ENCODE results near the gene EIF4G3. TPM values are rescaled to one million over a fixed set of nuclear protein-coding genes. Genes with fewer than 3 reads are reported as not detected.

The EIF4G3 gene
- total RNA-seq, 3 donors from 2014 or later (not counting 1 experiment from before 2014, with no cell fraction given), result 105 to 107 (median 107) TPM

DNA sequence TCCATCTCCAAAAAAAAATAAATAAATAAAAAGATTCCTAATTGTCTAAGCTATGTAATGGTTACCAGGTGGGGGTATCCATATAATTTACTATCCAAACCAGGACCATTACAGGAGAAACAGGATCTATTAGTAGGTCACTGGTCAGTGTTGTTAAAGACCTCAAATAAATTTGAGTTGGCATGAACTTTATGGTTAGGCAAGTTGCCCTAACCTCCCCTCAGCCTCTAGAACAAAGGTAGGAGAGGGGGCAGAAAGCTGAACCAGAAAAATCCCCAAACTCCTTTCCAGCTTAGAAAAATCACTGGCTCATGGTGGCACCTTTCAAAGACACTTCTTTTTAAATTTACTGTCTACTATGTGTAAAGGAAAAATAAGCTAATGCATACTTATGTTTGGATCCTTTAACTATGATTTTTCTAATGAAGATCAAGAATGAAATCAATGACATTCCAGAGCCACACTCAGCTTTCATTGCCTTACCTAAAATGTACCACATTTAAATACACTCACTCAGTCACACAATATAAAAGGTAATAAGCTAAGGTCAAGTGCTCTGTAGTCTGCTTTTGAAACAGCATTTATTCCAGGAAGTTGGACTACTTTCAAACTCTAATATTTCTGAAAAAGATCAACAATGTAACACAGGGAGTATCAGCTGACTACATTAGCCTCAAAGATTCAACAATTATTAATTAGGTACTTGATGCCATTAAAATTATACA lies 13.8 kb downstream of the EIF4G3 start:
- Mint-ChIP-seq H3K4me3 (no peak overlapping the region), H3K27ac (peak overlapping the region in 1 of 2 donors; percentile 34), H3K36me3 (no peaks in the 10 kb centered on the region), H3K4me1 (peaks cover 46 to 49% of the 10 kb centered on the region in 2 donors), H3K27me3 (ENCODE audit: low read depth in 2 of 2) (no peaks in the 10 kb centered on the region), H3K9me3 (no peaks in the 10 kb centered on the region)
- H3K36me3 ChIP-seq (ENCODE audit: control insufficient read depth, insufficient read depth, low read length), result no peaks in the 10 kb centered on the region
- no peaks in the 10 kb centered on the region for H3K27me3 ChIP-seq (ENCODE audit: control insufficient read depth, insufficient read depth, low read length)
- DNase-seq (no peak), ATAC-seq (no peak)
- TF ChIP-seq, protein P1, sequence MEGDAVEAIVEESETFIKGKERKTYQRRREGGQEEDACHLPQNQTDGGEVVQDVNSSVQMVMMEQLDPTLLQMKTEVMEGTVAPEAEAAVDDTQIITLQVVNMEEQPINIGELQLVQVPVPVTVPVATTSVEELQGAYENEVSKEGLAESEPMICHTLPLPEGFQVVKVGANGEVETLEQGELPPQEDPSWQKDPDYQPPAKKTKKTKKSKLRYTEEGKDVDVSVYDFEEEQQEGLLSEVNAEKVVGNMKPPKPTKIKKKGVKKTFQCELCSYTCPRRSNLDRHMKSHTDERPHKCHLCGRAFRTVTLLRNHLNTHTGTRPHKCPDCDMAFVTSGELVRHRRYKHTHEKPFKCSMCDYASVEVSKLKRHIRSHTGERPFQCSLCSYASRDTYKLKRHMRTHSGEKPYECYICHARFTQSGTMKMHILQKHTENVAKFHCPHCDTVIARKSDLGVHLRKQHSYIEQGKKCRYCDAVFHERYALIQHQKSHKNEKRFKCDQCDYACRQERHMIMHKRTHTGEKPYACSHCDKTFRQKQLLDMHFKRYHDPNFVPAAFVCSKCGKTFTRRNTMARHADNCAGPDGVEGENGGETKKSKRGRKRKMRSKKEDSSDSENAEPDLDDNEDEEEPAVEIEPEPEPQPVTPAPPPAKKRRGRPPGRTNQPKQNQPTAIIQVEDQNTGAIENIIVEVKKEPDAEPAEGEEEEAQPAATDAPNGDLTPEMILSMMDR (IDR thresholded peaks at IDR 0.05), result no peak
- H3K27ac ChIP-seq (ENCODE audit: low read length), result no peak overlapping the region
- intact Hi-C loops (cut with micrococcal nuclease), result no loop called here
- H3K4me1 ChIP-seq (ENCODE audit: control insufficient read depth, insufficient read depth, low read length), result no peaks in the 10 kb centered on the region
- no peaks in the 10 kb centered on the region for H3K9me3 ChIP-seq (ENCODE audit: control insufficient read depth, insufficient read depth, low read length)
- no peak overlapping the region for H3K4me3 ChIP-seq (ENCODE audit: low read length)

- Histone ChIP-seq H3K27ac (ENCODE audit: low read length) (no peak overlapping the region), H3K4me3 (ENCODE audit: low read length) (no peak overlapping the region), H3K9me3 (ENCODE audit: control insufficient read depth, insufficient read depth, low read length) (no peaks in the 10 kb centered on the region), H3K4me1 (ENCODE audit: control insufficient read depth, insufficient read depth, low read length) (peaks cover 3% of the 10 kb centered on the region), H3K27me3 (ENCODE audit: control insufficient read depth, insufficient read depth, low read length) (no peaks in the 10 kb centered on the region), H3K36me3 (ENCODE audit: control insufficient read depth, insufficient read depth, low read length) (no peaks in the 10 kb centered on the region)
- H3K4me3 Mint-ChIP-seq, result no peak overlapping the region
- DNase-seq, result no peak
- peaks cover 55 to 57% of the 10 kb centered on the region in 2 donors for H3K4me1 Mint-ChIP-seq
- TF ChIP-seq, protein P1 (IDR thresholded peaks at IDR 0.05), result no peak
- H3K36me3 Mint-ChIP-seq, result no peaks in the 10 kb centered on the region
- WGBS (ENCODE audit: insufficient coverage), result 98% methylated on average over 4 of the region's 6 CpGs
- no peaks in the 10 kb centered on the region for H3K27me3 Mint-ChIP-seq (ENCODE audit: low read depth in 2 of 2)
- no peak for ATAC-seq
- H3K9me3 Mint-ChIP-seq, result no peaks in the 10 kb centered on the region
- intact Hi-C loops (cut with micrococcal nuclease), result no loop called here
- no peak overlapping the region for H3K27ac Mint-ChIP-seq
Observed at GRCh38 chr1:21161842-21162241, 14.9 kb downstream of the EIF4G3 start.

DNA sequence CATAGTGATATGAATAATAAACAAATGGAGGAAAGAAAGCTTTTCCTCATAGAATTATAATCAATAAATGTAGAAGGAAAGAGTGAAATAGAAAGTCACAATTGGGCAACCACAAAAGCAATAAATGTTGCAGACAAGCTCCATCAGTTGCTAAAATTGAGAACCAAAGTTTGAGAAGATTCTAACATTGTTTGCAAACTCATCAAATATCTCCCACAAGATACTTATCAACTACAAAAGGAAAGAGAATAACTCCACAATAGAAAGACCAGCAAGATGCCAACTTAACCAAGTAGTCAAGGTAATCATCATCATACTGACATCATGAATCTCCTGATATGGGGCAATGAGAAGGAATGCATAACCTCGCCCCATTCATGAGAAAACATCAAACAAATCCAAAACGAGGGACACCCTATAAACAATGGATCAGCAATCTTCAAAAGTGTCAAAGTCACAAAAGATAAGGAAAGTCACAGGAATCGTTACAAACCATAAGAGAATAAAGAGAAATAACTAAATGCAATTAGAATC lies 16.4 kb downstream of the EIF4G3 start:
- H3K36me3 ChIP-seq (ENCODE audit: control insufficient read depth, insufficient read depth, low read length), result no peaks in the 10 kb centered on the region
- no peak overlapping the region for H3K4me3 Mint-ChIP-seq
- no peaks in the 10 kb centered on the region for H3K27me3 Mint-ChIP-seq (ENCODE audit: low read depth in 2 of 2)
- no peaks in the 10 kb centered on the region for H3K9me3 Mint-ChIP-seq
- H3K27me3 ChIP-seq (ENCODE audit: control insufficient read depth, insufficient read depth, low read length), result no peaks in the 10 kb centered on the region
- no peak overlapping the region for H3K4me3 ChIP-seq (ENCODE audit: low read length)
- TF ChIP-seq, protein P1 (IDR thresholded peaks at IDR 0.05), result no peak
- ATAC-seq, result no peak
- no peak for DNase-seq
- H3K4me1 Mint-ChIP-seq, result peaks cover 57% of the 10 kb centered on the region in 2 donors
- intact Hi-C loops (cut with micrococcal nuclease), result no loop called here
- peak overlapping the region in 1 of 2 donors; percentile 3 for H3K27ac Mint-ChIP-seq
- peaks cover 3% of the 10 kb centered on the region for H3K4me1 ChIP-seq (ENCODE audit: control insufficient read depth, insufficient read depth, low read length)
- no peaks in the 10 kb centered on the region for H3K36me3 Mint-ChIP-seq
- H3K9me3 ChIP-seq (ENCODE audit: control insufficient read depth, insufficient read depth, low read length), result no peaks in the 10 kb centered on the region
- no peak overlapping the region for H3K27ac ChIP-seq (ENCODE audit: low read length)
- 83% methylated on average over 2 of the region's 3 CpGs for WGBS (ENCODE audit: insufficient coverage)

Data from natural killer cell (primary cell).